Adrenal gland (tissue), 12 donors: ENCODE measurements around the gene MYCBP2. TPM values are rescaled to one million over a fixed set of nuclear protein-coding genes. Genes with fewer than 3 reads are reported as not detected.
"Not testable (repeated sequence)": the region's sequence is repeated elsewhere in the genome, so short reads cannot be mapped to it uniquely, and the experiment has no call there.

Source experiments
- DNase-seq, 7 donors: peaks; one replicate each; pipeline ENCODE4 v3.0.0-alpha.2; 2019 to 2020
- H3K27ac ChIP-seq, 5 donors: fragments of 200-600 bp; sonication (generic) in 4 of 5; 1 replicate in 3 of 5; 2 replicates in 2 of 5; pipeline versions ENCODE4 v1.5.1 to v1.8.0; 2016 to 2020; ENCODE audit warnings: mild to moderate bottlenecking in 1 of 5
- H3K27me3 ChIP-seq: fragments of 200-600 bp; 2 replicates; pipeline ENCODE4 v1.8.0; 2021
- H3K36me3 ChIP-seq, 2 donors: fragments of 200-600 bp; replicated peaks in 1 of 2; 1 replicate in 1 of 2; 2 replicates in 1 of 2; pipeline versions ENCODE4 v1.5.1 to v1.8.0; 2018 to 2022
- H3K4me1 ChIP-seq, 2 donors: fragments of 200-600 bp; replicated peaks in 1 of 2; 1 replicate in 1 of 2; 2 replicates in 1 of 2; pipeline versions ENCODE4 v1.5.1 to v1.8.0; 2018 to 2021
- H3K4me3 ChIP-seq, 4 donors: fragments of 200-600 bp; sonication (generic) in 3 of 4; one replicate each; pipeline ENCODE4 v1.5.1; 2016 to 2018
- H3K9me3 ChIP-seq, 3 donors: fragments of 200-600 bp; sonication (generic) in 1 of 3; replicated peaks in 1 of 3; 1 replicate in 2 of 3; 2 replicates in 1 of 3; pipeline versions ENCODE4 v1.5.1 to v1.8.0; 2016 to 2021
- POLR2A ChIP-seq, 2 donors: fragments of 450-650 bp; IDR thresholded peaks; one replicate each; pipeline ENCODE4 v1.6.1; 2017; ENCODE audit warnings: antibody characterized with exemption in 2 of 2, mild to moderate bottlenecking in 2 of 2, moderate library complexity in 1 of 2
- WGBS, 4 donors: extraction: QIAGEN DNeasy Blood & Tissue Kit in 2 of 4; methylation state at CpG; one replicate each; pipeline versions ENCODE4 v1.1.5 to v1.1.7; 2013 to 2017; 5-methylcytosine and 5-hydroxymethylcytosine counted together
- intact Hi-C, 2 donors: fragments of 100-400 bp; cut with DNase I; formaldehyde crosslinking; loops; one replicate each; pipeline versions ENCODE4 v1.14.1 to v1.15.0; 2022 to 2023
- polyA plus RNA-seq, 3 donors: library from polyadenylated mRNA; stranded (reverse); fragments of 200-250 nt in 2 of 3; fragments of 350-450 nt in 1 of 3; fragmentation: Illumina TruSeq in 1 of 3; extraction: RNeasy Lipid Tissue Mini Kit (QIAGEN cat#74804) in 1 of 3; gene quantifications; one replicate each; pipeline ENCODE4 v1.2.3, GENCODE V29; 2013 to 2014
- total RNA-seq, 9 donors: library from RNA; depleted of rRNA in 4 of 9; stranded (reverse); fragments of >200 nt in 4 of 9; fragments of 120-200 nt in 1 of 9; fragmentation: NEBNext Ultra II Directional in 1 of 9; extraction: Animal tissue kit (Norgen Biotek cat#: 25700) in 1 of 9; gene quantifications; one replicate each; pipeline versions ENCODE4 v1.1.0 to v1.2.4, GENCODE V29; 2013 to 2023
- TF ChIP-seq, protein P1 (sequence below), 6 experiments: fragments of 450-650 bp in 4 of 6; fragments of 200-600 bp in 2 of 6; sonication (generic) in 1 of 6; IDR thresholded peaks; 1 replicate in 5 of 6; 2 replicates in 1 of 6; pipeline versions ENCODE4 v1.5.1 to v1.8.0; 2016 to 2021; ENCODE audit warnings: antibody characterized with exemption in 6 of 6, mild to moderate bottlenecking in 2 of 6, moderate library complexity in 1 of 6
- donor health status: healthy with polysubstance abuse.
- donor health status: Bipolar disorder and iron deficiency.
- donor health status: DM: yes; HTN: yes; CAD: no.
- donor health status: DM: no; HTN: no; CAD: no.
- donor health status: DM: no; HTN: no; CAD: no.
- donor health status: DM: yes; HTN: yes; CAD: no.

The MYCBP2 gene
- total and polyA plus RNA-seq, 12 donors, result 28.7 to 126 (median 68.8) TPM

- no peak for TF ChIP-seq POLR2A (IDR thresholded peaks at IDR 0.05)
- TF ChIP-seq, protein P1, sequence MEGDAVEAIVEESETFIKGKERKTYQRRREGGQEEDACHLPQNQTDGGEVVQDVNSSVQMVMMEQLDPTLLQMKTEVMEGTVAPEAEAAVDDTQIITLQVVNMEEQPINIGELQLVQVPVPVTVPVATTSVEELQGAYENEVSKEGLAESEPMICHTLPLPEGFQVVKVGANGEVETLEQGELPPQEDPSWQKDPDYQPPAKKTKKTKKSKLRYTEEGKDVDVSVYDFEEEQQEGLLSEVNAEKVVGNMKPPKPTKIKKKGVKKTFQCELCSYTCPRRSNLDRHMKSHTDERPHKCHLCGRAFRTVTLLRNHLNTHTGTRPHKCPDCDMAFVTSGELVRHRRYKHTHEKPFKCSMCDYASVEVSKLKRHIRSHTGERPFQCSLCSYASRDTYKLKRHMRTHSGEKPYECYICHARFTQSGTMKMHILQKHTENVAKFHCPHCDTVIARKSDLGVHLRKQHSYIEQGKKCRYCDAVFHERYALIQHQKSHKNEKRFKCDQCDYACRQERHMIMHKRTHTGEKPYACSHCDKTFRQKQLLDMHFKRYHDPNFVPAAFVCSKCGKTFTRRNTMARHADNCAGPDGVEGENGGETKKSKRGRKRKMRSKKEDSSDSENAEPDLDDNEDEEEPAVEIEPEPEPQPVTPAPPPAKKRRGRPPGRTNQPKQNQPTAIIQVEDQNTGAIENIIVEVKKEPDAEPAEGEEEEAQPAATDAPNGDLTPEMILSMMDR (IDR thresholded peaks at IDR 0.05), result no peak
- Histone ChIP-seq H3K36me3 (peaks cover 0 to 39% of the 10 kb centered on the region in 2 donors), H3K9me3 (no peaks in the 10 kb centered on the region), H3K27me3 (no peaks in the 10 kb centered on the region), H3K4me3 (no peak overlapping the region), H3K4me1 (no peaks in the 10 kb centered on the region), H3K27ac (no peak overlapping the region)
- intact Hi-C loops, result no loop called here
- peak in 1 of 7 donors; percentile 10 for DNase-seq
- 77 to 88% (median 82%) methylated on average over 5 of the region's 5 CpGs for WGBS, 4 donors
These were observed 113.2 kb downstream of the MYCBP2 start for GRCh38 chr13:77213644-77214043.

DNA sequence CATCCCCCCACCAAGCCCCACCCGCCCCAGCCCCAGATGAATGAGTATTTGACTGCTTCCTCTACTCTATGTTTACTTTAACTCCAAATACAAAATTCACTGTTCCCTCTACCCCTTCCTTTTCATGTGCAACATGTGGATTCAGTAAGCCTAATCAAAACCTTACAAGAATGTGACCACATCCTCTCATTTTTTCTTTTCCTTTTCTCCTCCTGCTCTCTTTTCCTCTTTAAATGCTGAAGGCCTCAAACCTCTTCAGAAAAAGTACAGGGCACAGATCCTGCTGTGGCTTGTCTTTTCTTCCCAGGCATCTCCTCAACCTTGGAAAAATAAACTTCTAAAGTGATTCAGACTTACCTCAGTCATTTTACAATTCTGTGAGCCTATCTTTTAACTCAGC, 119.0 kb downstream of the MYCBP2 start:
- peaks cover 0 to 31% of the 10 kb centered on the region in 2 donors for H3K36me3 ChIP-seq

GRCh38 chr13:77198995-77199394, 127.9 kb downstream of the MYCBP2 start:
- WGBS, 4 donors, result 94 to 98% (median 95%) methylated on average over 11 to 15 of the region's 16 CpGs
- peaks cover 0 to 13% of the 10 kb centered on the region in 2 donors for H3K36me3 ChIP-seq
- DNase-seq, H3K9me3 ChIP-seq, H3K4me1 ChIP-seq, intact Hi-C loops, H3K4me3 ChIP-seq, H3K27ac ChIP-seq, H3K27me3 ChIP-seq: not testable (repeated sequence)

More for the DNA sequence above, 119.0 kb downstream of the MYCBP2 start:
- peaks cover 0 to 5% (median 0%) of the 10 kb centered on the region in 3 donors for H3K9me3 ChIP-seq
- intact Hi-C loops, result no loop called here
- no peaks in the 10 kb centered on the region for H3K27me3 ChIP-seq
- no peak overlapping the region for H3K27ac ChIP-seq
- no peak for DNase-seq
- H3K4me3 ChIP-seq, result no peak overlapping the region
- 88 to 93% (median 91%) methylated on average over 1 of the region's 1 CpG for WGBS, 4 donors
- no peaks in the 10 kb centered on the region for H3K4me1 ChIP-seq
- TF ChIP-seq, protein P1 (IDR thresholded peaks at IDR 0.05), result no peak
- TF ChIP-seq POLR2A (IDR thresholded peaks at IDR 0.05), result no peak

GRCh38 chr13:77196052-77196618, 130.8 kb downstream of the MYCBP2 start:
- intact Hi-C loops, result no loop called here
- no peaks in the 10 kb centered on the region for H3K9me3 ChIP-seq
- no peak for DNase-seq
- peaks cover 0 to 31% of the 10 kb centered on the region in 2 donors for H3K36me3 ChIP-seq
- 93 to 98% (median 96%) methylated on average over 4 of the region's 4 CpGs for WGBS, 4 donors
- TF ChIP-seq, protein P1 (IDR thresholded peaks at IDR 0.05), result no peak
- TF ChIP-seq POLR2A (IDR thresholded peaks at IDR 0.05), result no peak
- H3K27me3 ChIP-seq, result no peaks in the 10 kb centered on the region
- H3K4me1 ChIP-seq, result no peaks in the 10 kb centered on the region
- no peak overlapping the region for H3K4me3 ChIP-seq
- no peak overlapping the region for H3K27ac ChIP-seq

DNA sequence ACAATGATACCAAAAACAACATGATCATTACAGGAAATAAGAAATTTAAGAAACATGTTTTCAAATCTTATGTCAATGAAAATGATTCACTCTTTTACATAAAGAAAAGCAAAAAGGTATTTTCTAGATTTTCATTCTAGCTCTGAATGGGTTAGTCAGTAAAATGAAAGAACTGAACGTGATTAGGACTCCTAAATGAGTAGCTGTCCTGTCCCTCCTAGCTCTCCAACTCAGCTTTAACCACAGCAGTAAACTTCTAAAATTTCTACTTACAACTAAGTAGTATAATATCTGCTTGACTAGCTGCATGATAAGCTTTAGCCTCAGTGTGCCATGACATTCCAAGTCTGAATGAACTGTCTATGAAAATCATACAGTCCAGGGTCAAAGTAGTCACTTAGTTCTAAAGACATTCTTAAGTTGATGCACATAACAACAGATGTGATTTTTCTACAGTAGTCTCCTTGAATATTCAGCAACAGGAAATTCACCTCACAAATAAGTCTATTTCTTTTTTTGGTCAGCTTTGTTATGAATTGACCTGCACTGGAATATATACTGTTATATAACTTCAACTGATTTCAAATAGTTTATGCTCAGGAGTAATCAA, 136.4 kb downstream of the MYCBP2 start:
- Histone ChIP-seq H3K9me3 (no peaks in the 10 kb centered on the region), H3K4me1 (no peaks in the 10 kb centered on the region), H3K4me3 (no peak overlapping the region), H3K36me3 (peaks cover 0 to 26% of the 10 kb centered on the region in 2 donors), H3K27me3 (no peaks in the 10 kb centered on the region), H3K27ac (no peak overlapping the region)
- no peak for DNase-seq
- intact Hi-C loops, result no loop called here
- no peak for TF ChIP-seq POLR2A (IDR thresholded peaks at IDR 0.05)
- 92 to 97% (median 95%) methylated on average over 1 of the region's 1 CpG for WGBS, 4 donors
